K562 (cell line): ENCODE results near the gene DHX38. TPM values are rescaled to one million over a fixed set of nuclear protein-coding genes. Genes with fewer than 3 reads are reported as not detected.

Experiments
- ATAC-seq: fragments of 200-7000 bp; cut with Tn5 transposase; 3 replicates; pipeline ENCODE4 v1.9.1; 2020; ENCODE audit warnings: moderate library complexity
- BruUV-seq: library from RNA; stranded (reverse); fragments of 400-500 nt; replicated peaks from 2 replicates; lab custom pipeline; 2021; lab: Mats Ljungman, UMichigan
- CTCF ChIA-PET: fragments of 300-600 bp; formaldehyde crosslinking; extraction: SDS; loops from one replicate; lab custom pipeline; 2021; ENCODE audit warnings: low intra/inter-chr PET ratio; lab: Yijun Ruan, JAX
- POLR2A ChIA-PET: fragments of 300-600, 350-650 bp; sonication (Branson Sonifier 250); formaldehyde crosslinking; extraction: SDS; loops from one replicate; lab custom pipeline; 2021; ENCODE audit warnings: antibody characterized with exemption, inconsistent platforms; lab: Yijun Ruan, JAX
- DNase-seq, 4 experiments: peaks; one replicate each; pipeline versions ENCODE4 v3.0.0 to v3.0.0-alpha.2; 2011 to 2018; ENCODE audit warnings: low spot score in 3 of 4, mixed read lengths in 3 of 4; ENCODE audit errors: extremely low read depth in 1 of 4
- FAIRE-seq: peaks from 2 replicates; lab custom pipeline; 2011; peaks lifted over from hg19 to GRCh38; lab: Jason Lieb, UNC
- H2AFZ ChIP-seq: 2 replicates; pipeline ENCODE4 v1.6.0; 2011; ENCODE audit warnings: low read depth, low read length, control low read depth, inconsistent platforms
- H3K27ac ChIP-seq: fragments of 200-600 bp; 3 replicates; pipeline ENCODE4 v1.8.0; 2011; ENCODE audit warnings: low read depth, mild to moderate bottlenecking, control low read depth, inconsistent platforms, low read length, moderate library complexity, mixed read lengths; ENCODE audit errors: extremely low read depth
- H3K27me3 ChIP-seq, 2 experiments: fragments of 300-600 bp in 1 of 2; 2 replicates in 1 of 2; 3 replicates in 1 of 2; pipeline versions ENCODE4 v1.6.0 to v1.8.0; 2011; ENCODE audit warnings: inconsistent platforms in 2 of 2, low read length in 2 of 2, mild to moderate bottlenecking in 1 of 2, mixed read lengths in 1 of 2, moderate library complexity in 1 of 2; ENCODE audit not compliant: control insufficient read depth in 2 of 2, insufficient read depth in 2 of 2
- H3K36me3 ChIP-seq: fragments of 300-600 bp; 3 replicates; pipeline ENCODE4 v1.8.0; 2011; ENCODE audit warnings: mild to moderate bottlenecking, low read length, inconsistent platforms; ENCODE audit not compliant: control insufficient read depth, insufficient read depth
- H3K4me1 ChIP-seq, 2 experiments: fragments of 200-600 bp in 1 of 2; replicated peaks in 1 of 2; 2 replicates in 1 of 2; 3 replicates in 1 of 2; pipeline versions ENCODE4 v1.5.1 to v1.8.0; 2011; ENCODE audit warnings: inconsistent platforms in 2 of 2, low read length in 2 of 2, mild to moderate bottlenecking in 1 of 2, mixed read lengths in 1 of 2, moderate library complexity in 1 of 2; ENCODE audit not compliant: control insufficient read depth in 2 of 2, insufficient read depth in 2 of 2
- H3K4me2 ChIP-seq: 2 replicates; pipeline ENCODE4 v1.6.1; 2011; ENCODE audit warnings: low read length, control low read depth, inconsistent platforms, mixed read lengths; ENCODE audit not compliant: insufficient read depth
- H3K4me3 ChIP-seq: fragments of 200-600 bp; sonication (generic), shearing (Covaris generic); 2 replicates; pipeline ENCODE4 v1.5.1; 2016; ENCODE audit warnings: control low read depth, inconsistent platforms
- H3K79me2 ChIP-seq: fragments of 200-600 bp; 3 replicates; pipeline ENCODE4 v1.8.0; 2011; ENCODE audit warnings: low read length, inconsistent platforms; ENCODE audit not compliant: control insufficient read depth, insufficient read depth
- H3K9ac ChIP-seq, 2 experiments: 2 replicates each; pipeline versions ENCODE4 v1.6.0 to v1.6.1; 2011; ENCODE audit warnings: low read depth in 2 of 2, low read length in 2 of 2, control low read depth in 1 of 2, inconsistent platforms in 1 of 2, mild to moderate bottlenecking in 1 of 2, mixed read lengths in 1 of 2; ENCODE audit not compliant: insufficient read depth in 1 of 2
- H3K9me1 ChIP-seq: one replicate; pipeline ENCODE4 v1.6.0; 2011; ENCODE audit warnings: inconsistent platforms, mild to moderate bottlenecking, low read length, moderate library complexity; ENCODE audit not compliant: control insufficient read depth, insufficient read depth
- H3K9me3 ChIP-seq: replicated peaks from 2 replicates; pipeline ENCODE4 v1.5.1; 2011; ENCODE audit warnings: low read depth, low read length, inconsistent platforms; ENCODE audit not compliant: control insufficient read depth, insufficient read depth
- H4K20me1 ChIP-seq: replicated peaks from 2 replicates; pipeline ENCODE4 v1.6.1; 2011; ENCODE audit warnings: low read length, inconsistent platforms, mixed read lengths; ENCODE audit not compliant: control insufficient read depth, insufficient read depth
- ARID2 ChIP-seq: fragments of 450-650 bp; IDR thresholded peaks from 2 replicates; pipeline ENCODE4 v1.6.1; 2017; ENCODE audit warnings: antibody characterized with exemption, mild to moderate bottlenecking
- DNMT1 ChIP-seq: fragments of 450-650 bp; IDR thresholded peaks from 2 replicates; pipeline ENCODE4 v1.6.1; 2016; ENCODE audit warnings: antibody characterized with exemption, mild to moderate bottlenecking
- KAT7 ChIP-seq: sonication (generic); formaldehyde crosslinking; IDR thresholded peaks from 2 replicates; pipeline ENCODE4 v1.8.0; 2022; ENCODE audit warnings: missing genetic modification reagents, mild to moderate bottlenecking, borderline replicate concordance
- NCOA6 ChIP-seq: fragments of 450-650 bp; IDR thresholded peaks from 2 replicates; pipeline ENCODE4 v1.6.1; 2017; ENCODE audit warnings: mild to moderate bottlenecking
- RAD21 ChIP-seq, 2 experiments: fragments of 250-450 bp in 1 of 2; fragments of 450-650 bp in 1 of 2; sonication (Bioruptor Pico) in 1 of 2; formaldehyde crosslinking in 1 of 2; IDR thresholded peaks in 1 of 2; conservative IDR thresholded peaks in 1 of 2; 2 replicates each; pipeline versions ENCODE4 v1.4.0 to v1.8.0; 2020 to 2022; ENCODE audit warnings: mild to moderate bottlenecking in 2 of 2, moderate library complexity in 1 of 2
- SAP30 ChIP-seq: fragments of 200-600 bp; sonication (generic); IDR thresholded peaks from 2 replicates; pipeline ENCODE4 v1.6.1; 2012; ENCODE audit warnings: borderline replicate concordance, low read depth, mild to moderate bottlenecking, moderate library complexity, low read length, control low read depth, inconsistent platforms; ENCODE audit not compliant: insufficient read depth, poor library complexity, severe bottlenecking
- SIN3A ChIP-seq, 2 experiments: fragments of 150-350 bp in 1 of 2; IDR thresholded peaks; 2 replicates each; pipeline ENCODE4 v1.6.1; 2011 to 2016; ENCODE audit warnings: borderline replicate concordance in 2 of 2, low read depth in 2 of 2, low read length in 2 of 2, mild to moderate bottlenecking in 2 of 2, moderate library complexity in 2 of 2; ENCODE audit not compliant: control insufficient read depth in 1 of 2
- TBP ChIP-seq: optimal IDR thresholded peaks from 2 replicates; pipeline ENCODE3; 2011; ENCODE audit warnings: low read depth, low read length, improper control_type of control experiment
- ZNF274 ChIP-seq: IDR thresholded peaks from 2 replicates; pipeline ENCODE4 v1.6.1; 2011; ENCODE audit warnings: low read depth, mild to moderate bottlenecking, low read length, moderate library complexity, borderline replicate concordance
- WGBS: fragments of 100-300 bp; shearing (Covaris generic); methylation state at CpG from one replicate; pipeline ENCODE4 v1.1.6; 2016; ENCODE audit warnings: low coverage, mixed read lengths; ENCODE audit not compliant: insufficient coverage; ENCODE audit errors: missing lambda C conversion rate; 5-methylcytosine and 5-hydroxymethylcytosine counted together
- in situ Hi-C: fragments of 300-500 bp; cut with MboI; formaldehyde crosslinking; loops from 4 replicates; pipeline ENCODE4 v1.15.0; 2018; ENCODE audit warnings: inconsistent platforms, mixed read lengths
- intact Hi-C: fragments of 100-400 bp; cut with micrococcal nuclease; formaldehyde crosslinking; loops from 2 replicates; pipeline ENCODE4 v1.14.2; 2022
- polyA plus RNA-seq, 8 experiments: library from polyadenylated mRNA; depleted of rRNA in 4 of 8; stranded (reverse) in 5 of 8; unstranded in 3 of 8; fragments of >200 nt; fragmentation: Nextera tagmentation in 2 of 8; fragmentation: Illumina TruSeq in 1 of 8; extraction: Ambion mirVana in 2 of 8; extraction: Trizol in 1 of 8; gene quantifications; 2 replicates each; pipeline versions ENCODE4 v1.2.1 to v1.2.3, GENCODE V29; 2011 to 2014; ENCODE audit warnings: inconsistent platforms in 1 of 8, missing spikeins in 1 of 8
- total RNA-seq, 7 experiments: library from RNA; depleted of rRNA in 6 of 7; stranded (reverse); fragments of >200 nt in 6 of 7; fragmentation: Illumina TruSeq in 2 of 7; extraction: Trizol in 2 of 7; gene quantifications; 2 replicates each; pipeline versions ENCODE4 v1.2.1 to v1.2.3, GENCODE V29; 2011 to 2021; ENCODE audit warnings: low replicate concordance in 1 of 7
- TF ChIP-seq, protein P1 (sequence below): IDR thresholded peaks from 2 replicates; pipeline ENCODE4 v1.6.1; 2011; ENCODE audit not compliant: insufficient read length; ENCODE audit errors: extremely low read depth
- TF ChIP-seq, protein P2 (sequence below): fragments of 250-450 bp; sonication (Bioruptor Pico); IDR thresholded peaks from 2 replicates; pipeline ENCODE4 v1.4.0; 2020

Gene DHX38
- total and polyA plus RNA-seq, 9 of the 15 experiments (the other 6 are each of a cell fraction or from before 2014, with no cell fraction given): 2.8 to 76.8 (median 40.8) TPM

DNA sequence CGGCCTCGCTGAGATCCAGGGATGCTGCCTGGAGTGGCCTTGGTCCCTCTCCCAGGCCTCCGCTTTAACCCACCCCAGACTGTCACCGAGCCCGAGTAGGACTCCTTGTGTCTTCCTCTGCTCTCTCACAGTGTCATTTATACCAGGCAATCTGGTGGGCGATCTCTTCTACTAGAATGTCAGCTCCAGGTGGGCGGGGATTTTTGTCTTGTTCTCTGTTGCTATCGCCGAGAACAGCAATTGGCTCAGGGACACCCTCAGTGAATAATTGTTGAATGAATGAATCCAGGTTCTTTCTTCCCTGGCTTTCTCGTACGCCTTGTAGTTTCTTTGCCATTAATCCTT is 591 bp downstream of the DHX38 start:
- Histone ChIP-seq H3K9me1 (no peaks in the 10 kb centered on the region), H3K4me3 (peak overlapping the region; percentile 62), H3K27me3 (no peaks in the 10 kb centered on the region), H4K20me1 (peaks cover 4% of the 10 kb centered on the region; the same call in 1 of the 2 replicates), H3K9ac (peak overlapping the region; percentile 85 to 97), H3K79me2 (peaks cover 58% of the 10 kb centered on the region), H3K27ac (peak overlapping the region; percentile 81), H3K36me3 (peaks cover 61% of the 10 kb centered on the region), H3K4me1 (peaks cover 7 to 8% of the 10 kb centered on the region in 2 experiments; a peak in 2 of 5 replicates), H3K4me2 (peak overlapping the region; percentile 88), H3K9me3 (no peaks in the 10 kb centered on the region), H2AFZ (peak overlapping the region; percentile 85)
- FAIRE-seq (peak; percentile 46), ATAC-seq (peak; percentile 17), DNase-seq (peak in 3 of 4 experiments; percentile 27 to 59 (median 33))
- ChIA-PET POLR2A (interaction anchor here (0.9 to 2.9 kb wide), 8 partner anchors 9 to 466 kb away, joined by 3 to 18 read pairs (median 3); no protein-coding TSS in a partner anchor), CTCF (no interaction called here)
- 0% methylated on average over 11 of the region's 11 CpGs for WGBS
- BruUV-seq: no TSS peak
- intact Hi-C loops (no loop called here), in situ Hi-C loops (no loop called here)
- TF ChIP-seq SIN3A (IDR thresholded peaks at IDR 0.05; ENCODE audit: borderline replicate concordance in 2 of 2, control insufficient read depth in 1 of 2, low read depth in 2 of 2, low read length in 2 of 2) (peak in 1 of 2 experiments; percentile 50; a peak in 1 of 4 replicates), NCOA6 (no peak), SAP30 (peak; percentile 12), ZNF274 (no peak), ARID2 (no peak), TBP (peak; percentile 60), DNMT1 (no peak), KAT7 (CRISPR knock-in tag) (0 out of 2 replicates have a peak, but pooled peaks have one; percentile 25), RAD21 (CRISPR knock-in tag; conservative IDR thresholded peaks at IDR 0.05 in 1 of 2, IDR thresholded peaks at IDR 0.05 in 1 of 2) (no peak)
- TF ChIP-seq, protein P1, sequence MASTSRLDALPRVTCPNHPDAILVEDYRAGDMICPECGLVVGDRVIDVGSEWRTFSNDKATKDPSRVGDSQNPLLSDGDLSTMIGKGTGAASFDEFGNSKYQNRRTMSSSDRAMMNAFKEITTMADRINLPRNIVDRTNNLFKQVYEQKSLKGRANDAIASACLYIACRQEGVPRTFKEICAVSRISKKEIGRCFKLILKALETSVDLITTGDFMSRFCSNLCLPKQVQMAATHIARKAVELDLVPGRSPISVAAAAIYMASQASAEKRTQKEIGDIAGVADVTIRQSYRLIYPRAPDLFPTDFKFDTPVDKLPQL: no peak
- TF ChIP-seq, protein P2, sequence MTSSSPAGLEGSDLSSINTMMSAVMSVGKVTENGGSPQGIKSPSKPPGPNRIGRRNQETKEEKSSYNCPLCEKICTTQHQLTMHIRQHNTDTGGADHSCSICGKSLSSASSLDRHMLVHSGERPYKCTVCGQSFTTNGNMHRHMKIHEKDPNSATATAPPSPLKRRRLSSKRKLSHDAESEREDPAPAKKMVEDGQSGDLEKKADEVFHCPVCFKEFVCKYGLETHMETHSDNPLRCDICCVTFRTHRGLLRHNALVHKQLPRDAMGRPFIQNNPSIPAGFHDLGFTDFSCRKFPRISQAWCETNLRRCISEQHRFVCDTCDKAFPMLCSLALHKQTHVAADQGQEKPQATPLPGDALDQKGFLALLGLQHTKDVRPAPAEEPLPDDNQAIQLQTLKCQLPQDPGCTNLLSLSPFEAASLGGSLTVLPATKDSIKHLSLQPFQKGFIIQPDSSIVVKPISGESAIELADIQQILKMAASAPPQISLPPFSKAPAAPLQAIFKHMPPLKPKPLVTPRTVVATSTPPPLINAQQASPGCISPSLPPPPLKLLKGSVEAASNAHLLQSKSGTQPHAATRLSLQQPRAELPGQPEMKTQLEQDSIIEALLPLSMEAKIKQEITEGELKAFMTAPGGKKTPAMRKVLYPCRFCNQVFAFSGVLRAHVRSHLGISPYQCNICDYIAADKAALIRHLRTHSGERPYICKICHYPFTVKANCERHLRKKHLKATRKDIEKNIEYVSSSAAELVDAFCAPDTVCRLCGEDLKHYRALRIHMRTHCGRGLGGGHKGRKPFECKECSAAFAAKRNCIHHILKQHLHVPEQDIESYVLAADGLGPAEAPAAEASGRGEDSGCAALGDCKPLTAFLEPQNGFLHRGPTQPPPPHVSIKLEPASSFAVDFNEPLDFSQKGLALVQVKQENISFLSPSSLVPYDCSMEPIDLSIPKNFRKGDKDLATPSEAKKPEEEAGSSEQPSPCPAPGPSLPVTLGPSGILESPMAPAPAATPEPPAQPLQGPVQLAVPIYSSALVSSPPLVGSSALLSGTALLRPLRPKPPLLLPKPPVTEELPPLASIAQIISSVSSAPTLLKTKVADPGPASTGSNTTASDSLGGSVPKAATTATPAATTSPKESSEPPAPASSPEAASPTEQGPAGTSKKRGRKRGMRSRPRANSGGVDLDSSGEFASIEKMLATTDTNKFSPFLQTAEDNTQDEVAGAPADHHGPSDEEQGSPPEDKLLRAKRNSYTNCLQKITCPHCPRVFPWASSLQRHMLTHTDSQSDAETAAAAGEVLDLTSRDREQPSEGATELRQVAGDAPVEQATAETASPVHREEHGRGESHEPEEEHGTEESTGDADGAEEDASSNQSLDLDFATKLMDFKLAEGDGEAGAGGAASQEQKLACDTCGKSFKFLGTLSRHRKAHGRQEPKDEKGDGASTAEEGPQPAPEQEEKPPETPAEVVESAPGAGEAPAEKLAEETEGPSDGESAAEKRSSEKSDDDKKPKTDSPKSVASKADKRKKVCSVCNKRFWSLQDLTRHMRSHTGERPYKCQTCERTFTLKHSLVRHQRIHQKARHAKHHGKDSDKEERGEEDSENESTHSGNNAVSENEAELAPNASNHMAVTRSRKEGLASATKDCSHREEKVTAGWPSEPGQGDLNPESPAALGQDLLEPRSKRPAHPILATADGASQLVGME (CRISPR knock-in tag): no peak
